Body of pancreas (tissue), 4 donors: Measurements from ENCODE around the gene UBP1.

ENCODE experiments used
- CTCF ChIP-seq, 7 experiments: fragments of 450-650 bp in 4 of 7; fragments of 200-600 bp in 3 of 7; sonication (generic) in 3 of 7; IDR thresholded peaks; one replicate each; pipeline ENCODE4 v1.5.1; 2016 to 2019; ENCODE audit warnings: antibody characterized with exemption in 7 of 7
- POLR2A ChIP-seq, 3 donors: fragments of 450-650 bp; IDR thresholded peaks; one replicate each; pipeline ENCODE4 v1.6.1; 2016; ENCODE audit warnings: antibody characterized with exemption in 3 of 3, mild to moderate bottlenecking in 2 of 3

GRCh38 chr3:33437556-33438283 lies 2.5 kb downstream of the UBP1 start:
- peak in 1 of 7 experiments; percentile 9 for TF ChIP-seq CTCF (IDR thresholded peaks at IDR 0.05)
- no peak for TF ChIP-seq POLR2A (IDR thresholded peaks at IDR 0.05)
